Stimulated activated CD4-positive, alpha-beta T cell treated with anti-CD3 and anti-CD28 coated beads, Interleukin-4, amount 100 ng/mL, for 1 hour (primary cell): ENCODE results near the gene METTL24.
"Not testable (repeated sequence)": the region's sequence is repeated elsewhere in the genome, so short reads cannot be mapped to it uniquely, and the experiment has no call there.

ENCODE experiments used
- DNase-seq: peaks from one replicate; pipeline ENCODE4 v3.0.0-alpha.2; 2020

Gene METTL24

GRCh38 chr6:110359556-110359955, 1.4 kb upstream of the METTL24 start:
- DNase-seq, result no peak

DNA sequence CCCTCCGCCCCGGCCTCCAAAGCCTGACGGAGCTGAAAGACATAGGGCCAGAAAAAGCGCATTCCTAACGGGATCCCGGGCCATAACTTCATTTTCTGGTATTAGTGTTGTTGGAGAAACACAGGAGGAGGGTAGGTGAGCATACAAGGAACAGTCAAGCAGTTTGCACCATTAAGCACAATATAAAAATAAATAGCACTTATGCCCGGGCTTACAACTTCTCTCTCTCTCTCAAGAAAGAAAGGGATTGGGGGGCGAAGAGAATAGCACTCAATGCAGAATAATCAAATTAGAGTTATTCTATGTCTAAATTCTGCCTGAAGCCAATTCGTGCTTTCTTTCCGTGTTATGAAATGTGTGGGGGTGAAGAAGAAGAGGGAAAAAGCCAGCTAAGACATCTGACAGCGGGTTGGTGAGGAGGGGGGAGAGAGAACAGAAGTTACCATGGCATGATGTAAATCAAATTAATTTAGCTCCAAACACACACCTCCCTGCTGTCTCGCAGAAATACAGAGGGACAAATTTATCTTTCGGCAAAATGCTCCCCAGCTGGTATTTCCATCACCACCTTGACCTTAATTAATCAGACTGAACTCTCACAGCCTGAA, 508 bp upstream of the METTL24 start:
- DNase-seq, result no peak

DNA sequence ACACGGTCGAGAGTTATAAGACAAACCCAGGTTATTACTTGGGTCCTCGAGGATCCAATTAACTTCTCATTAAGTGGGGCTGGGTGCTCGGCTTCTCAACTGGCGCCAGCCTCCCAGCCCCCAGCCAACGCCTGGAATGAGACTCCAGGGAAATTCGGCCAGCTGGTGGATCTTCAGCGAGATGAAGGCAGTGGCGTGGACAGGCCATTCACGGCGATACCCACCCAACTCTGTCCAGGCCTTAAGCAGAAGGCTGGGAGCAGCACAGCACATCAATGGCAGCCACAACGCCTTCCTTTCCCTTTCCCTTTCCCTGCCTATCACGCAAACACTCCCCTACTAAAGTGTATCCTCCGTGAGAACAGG, 868 bp downstream of the METTL24 start:
- no peak for DNase-seq

DNA sequence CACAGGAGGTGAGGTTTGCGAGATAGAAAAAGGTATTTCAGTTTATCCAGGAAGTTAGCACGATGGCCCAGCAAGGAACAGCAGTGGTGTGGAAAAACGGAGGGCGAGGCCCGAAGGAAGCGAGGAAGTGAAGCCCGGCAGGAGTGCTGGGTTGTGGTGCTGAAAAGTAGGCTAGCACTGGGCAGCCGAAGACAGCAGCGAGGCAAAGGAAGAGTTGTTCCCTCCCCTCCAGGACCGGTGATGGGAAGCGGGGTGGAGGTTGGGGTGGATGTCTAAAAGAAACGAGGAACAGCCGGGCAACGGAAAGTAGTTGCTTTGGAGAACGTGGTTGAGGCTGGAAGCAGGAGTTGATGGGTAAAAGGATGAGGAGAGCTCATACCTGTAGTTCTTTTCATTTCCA, 1.4 kb downstream of the METTL24 start:
- DNase-seq, result no peak

- no peak for DNase-seq
Observed at GRCh38 chr6:110355727-110356126, 2.4 kb downstream of the METTL24 start.

- no peak for DNase-seq
Observed at GRCh38 chr6:110355022-110355421, 3.1 kb downstream of the METTL24 start.

GRCh38 chr6:110354153-110354552, 4.0 kb downstream of the METTL24 start:
- DNase-seq, result no peak

DNA sequence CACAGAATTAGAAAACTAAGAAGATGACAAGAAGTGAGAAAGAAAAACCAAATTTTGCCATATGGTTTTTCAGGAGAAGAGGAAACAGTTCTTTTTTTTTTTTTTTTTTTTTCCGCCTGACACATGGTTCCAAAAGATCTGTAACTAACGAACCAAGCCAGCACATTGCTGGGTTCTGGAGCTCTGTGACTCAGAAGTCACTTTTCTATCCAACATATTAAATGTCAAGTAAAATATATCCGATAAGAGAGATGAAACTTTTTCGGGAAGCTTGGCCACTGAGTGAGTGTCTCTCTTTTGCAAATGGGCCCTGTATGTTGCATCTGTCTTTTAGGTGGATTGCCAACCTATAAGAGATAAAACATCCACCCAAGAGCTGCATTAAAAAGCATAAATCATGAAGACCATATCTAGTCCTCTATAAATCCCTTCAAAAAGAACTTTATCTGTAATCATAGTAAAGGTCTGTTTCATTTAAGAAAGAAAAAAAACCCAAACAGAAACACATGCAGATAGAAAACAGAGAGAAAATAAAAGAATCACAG, 4.6 kb downstream of the METTL24 start:
- DNase-seq, result no peak

GRCh38 chr6:110352563-110353262, 5.4 kb downstream of the METTL24 start:
- no peak for DNase-seq

DNA sequence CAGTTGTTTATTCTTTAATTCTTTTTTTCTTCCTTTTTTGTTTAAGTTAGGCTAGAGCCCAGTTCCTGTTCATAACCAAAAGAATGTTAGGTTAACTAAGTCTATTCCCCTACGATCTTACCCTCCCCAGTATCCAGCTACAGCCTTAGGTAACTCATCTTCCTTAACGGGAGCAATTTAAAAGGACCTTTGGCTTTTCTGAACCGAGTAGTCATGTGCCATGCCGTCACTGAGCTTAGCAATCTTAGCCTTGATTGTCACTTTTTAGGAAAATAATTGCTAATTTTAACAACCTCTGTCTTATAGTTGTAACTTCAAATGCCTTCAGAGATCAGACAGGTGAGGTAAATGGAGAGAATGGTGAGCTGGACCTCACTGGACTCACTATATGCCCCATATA, 6.2 kb downstream of the METTL24 start:
- no peak for DNase-seq

GRCh38 chr6:110351546-110351945, 6.6 kb downstream of the METTL24 start:
- DNase-seq, result no peak

DNA sequence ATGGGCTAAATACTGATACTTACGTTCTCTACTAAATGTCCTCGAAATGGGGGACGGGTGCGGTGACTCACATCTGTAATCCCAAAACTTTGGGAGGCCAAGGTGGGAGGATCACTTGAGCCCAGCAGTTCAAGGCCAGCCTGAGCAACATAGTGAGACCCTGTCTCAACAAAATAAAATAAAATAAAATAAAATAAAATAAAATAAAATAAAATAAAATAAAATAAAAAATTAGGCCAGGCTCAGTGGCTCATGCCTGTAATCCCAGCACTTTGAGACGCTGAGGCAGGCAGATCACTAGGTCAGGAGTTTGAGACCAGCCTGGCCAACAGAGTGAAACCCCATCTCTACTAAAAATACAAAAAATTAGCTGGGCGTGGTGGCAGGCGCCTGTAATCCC, 7.6 kb downstream of the METTL24 start:
- not testable (repeated sequence) for DNase-seq

DNA sequence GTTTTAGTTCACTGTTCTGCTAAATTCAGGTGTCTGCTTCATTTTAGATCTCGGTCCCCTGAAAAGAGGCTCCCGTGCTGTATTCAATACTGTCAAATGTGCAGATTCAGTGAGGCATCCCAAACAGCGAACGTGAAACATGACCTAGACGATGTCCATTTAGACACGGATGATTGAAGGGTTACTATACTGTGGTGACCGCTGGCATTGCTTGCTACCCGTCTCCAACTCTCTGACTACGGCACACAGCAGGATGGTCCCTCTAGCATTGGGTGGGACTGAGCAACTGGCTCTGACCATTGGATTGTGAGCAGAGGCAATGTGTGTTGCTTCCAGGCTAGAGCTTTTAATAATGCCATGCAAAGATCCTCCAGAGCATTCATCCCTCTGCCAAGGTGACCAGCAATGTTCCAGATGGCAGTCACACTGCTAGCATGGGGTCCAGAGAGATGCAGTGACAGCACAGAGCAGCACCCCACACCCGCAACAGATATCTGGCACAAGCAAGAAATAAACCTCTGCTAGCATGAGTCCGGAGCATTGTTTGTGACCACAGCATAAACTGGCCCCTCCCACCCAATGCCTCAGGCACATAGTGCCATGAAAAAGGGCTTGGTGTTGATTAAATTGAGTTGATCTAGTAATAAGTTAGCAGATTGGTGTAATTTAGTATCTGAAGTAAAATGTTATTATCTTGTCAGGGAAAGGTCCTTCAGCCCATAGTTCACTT, 9.0 kb downstream of the METTL24 start:
- DNase-seq, result no peak

- DNase-seq, result no peak
Observed at GRCh38 chr6:110345025-110345424, 13.1 kb downstream of the METTL24 start.

DNA sequence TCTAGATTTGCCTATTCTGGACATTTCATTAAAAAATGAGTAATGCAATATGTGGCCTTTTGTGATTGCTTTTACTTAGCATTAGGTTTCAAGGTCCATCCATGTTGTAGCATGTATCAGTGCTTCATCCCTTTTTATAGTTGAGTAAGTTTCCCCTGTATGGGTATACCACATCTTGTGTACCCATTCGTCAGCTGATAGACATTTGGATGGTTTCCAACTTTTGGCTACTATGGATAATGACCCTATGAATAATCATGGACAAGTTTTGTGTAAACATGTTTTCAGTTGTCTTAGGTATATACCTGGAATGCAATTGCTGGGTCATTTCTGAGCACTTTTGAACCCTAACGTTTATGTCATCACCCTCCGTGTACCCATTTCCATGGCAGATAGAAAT, 15.4 kb downstream of the METTL24 start:
- DNase-seq, result no peak

DNA sequence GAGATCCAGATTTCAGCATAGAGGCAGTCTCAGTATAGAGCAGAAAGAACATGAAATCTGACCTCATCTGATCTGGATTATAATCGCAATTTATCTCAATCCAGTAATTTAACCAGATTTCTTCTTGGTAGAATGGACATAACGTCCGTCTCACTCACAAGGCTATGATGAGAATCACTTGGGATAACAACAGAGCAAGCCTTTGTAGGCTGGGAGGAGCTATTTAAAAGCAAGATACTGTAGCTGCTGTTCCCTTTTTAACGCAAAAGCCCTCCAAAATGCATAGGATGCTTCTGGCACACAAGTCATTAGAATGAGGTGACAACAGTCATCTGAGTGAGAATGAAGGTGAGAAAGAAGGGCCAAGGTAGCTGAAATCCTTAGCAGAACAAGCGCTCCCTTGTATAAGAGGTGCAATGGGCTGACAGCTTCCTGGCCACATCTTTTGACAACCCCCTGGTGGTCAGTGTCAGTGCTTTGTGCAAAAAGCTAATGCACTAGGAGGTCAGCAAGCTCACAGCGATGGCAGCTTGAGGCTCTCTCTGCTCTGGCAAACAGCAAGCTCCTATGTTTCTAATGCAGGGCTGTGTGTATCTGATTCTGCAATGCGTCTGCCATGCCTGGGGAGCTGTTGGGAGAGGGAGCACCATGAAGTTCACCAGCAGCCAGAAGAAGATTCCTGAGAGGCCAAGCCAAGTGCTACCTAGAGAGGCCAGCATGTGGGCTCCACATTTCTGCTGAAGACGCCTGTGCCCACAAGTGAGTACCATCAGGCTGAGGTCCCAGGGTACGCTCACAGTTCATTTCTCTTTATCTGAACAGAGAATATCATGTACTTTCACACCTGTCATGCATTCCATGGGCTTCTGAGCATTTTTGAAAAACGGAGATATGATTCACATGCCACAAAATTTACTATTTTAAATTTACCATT, 16.2 kb downstream of the METTL24 start:
- DNase-seq, result no peak

DNA sequence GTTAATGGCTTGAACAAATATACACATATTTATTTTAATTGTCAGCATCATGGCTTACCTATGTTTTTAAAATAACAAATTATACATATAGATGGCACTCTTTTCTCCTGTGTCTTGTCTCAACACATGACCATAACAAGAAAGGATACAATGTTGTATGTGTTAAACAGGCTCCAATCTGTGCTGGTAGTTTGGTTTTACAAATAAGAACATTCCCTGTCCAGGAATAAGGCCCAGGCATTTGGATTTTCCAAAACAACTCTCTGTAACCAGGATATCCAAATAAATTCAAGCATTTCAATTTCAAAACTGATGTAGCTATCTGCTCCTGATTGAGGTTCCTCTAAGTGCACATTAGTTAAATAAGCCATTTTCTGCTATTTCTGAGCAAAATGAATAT, 17.1 kb downstream of the METTL24 start:
- no peak for DNase-seq

- no peak for DNase-seq
Observed at GRCh38 chr6:110340392-110340965, 17.7 kb downstream of the METTL24 start.

- DNase-seq, result no peak
Observed at GRCh38 chr6:110338820-110339470, 19.2 kb downstream of the METTL24 start.

DNA sequence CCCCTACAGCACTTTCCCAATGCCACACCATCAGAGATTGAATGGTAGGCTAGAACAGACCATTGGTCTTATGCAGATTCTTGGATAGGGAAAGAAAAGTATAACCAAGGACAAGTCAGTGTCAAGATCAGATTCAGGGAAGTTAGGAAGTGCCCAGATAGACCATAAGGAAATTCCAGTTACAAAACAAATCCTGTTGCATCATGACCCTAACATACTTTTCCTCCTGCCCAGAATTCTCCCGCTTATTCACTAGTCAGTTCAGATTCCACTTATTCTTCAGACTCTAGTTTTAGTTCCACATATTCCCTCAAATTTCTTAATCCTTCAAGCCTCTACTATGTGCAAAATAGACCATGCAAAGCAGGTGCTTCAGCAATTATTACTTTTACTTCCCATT, 20.7 kb downstream of the METTL24 start:
- DNase-seq, result no peak

GRCh38 chr6:110334423-110335180, 23.5 kb downstream of the METTL24 start:
- DNase-seq, result no peak
